Bone marrow (tissue), 2 donors: ENCODE measurements around the gene MTA3.
"Not testable (repeated sequence)": the region's sequence is repeated elsewhere in the genome, so short reads cannot be mapped to it uniquely, and the experiment has no call there.

Experiments
- DNase-seq, 2 donors: peaks; one replicate each; lab custom pipeline; 2025; lab: John Stamatoyannopoulos, UW

The MTA3 gene

GRCh38 chr2:42567806-42568400 lies 529 bp upstream of the MTA3 start:
- DNase-seq, result no peak

- no peak for DNase-seq
Measured at GRCh38 chr2:42569116-42569711, 782 bp downstream of the MTA3 start.

GRCh38 chr2:42569883-42570282 lies 1.5 kb downstream of the MTA3 start:
- no peak for DNase-seq

GRCh38 chr2:42572297-42573081 lies 4.1 kb downstream of the MTA3 start:
- DNase-seq, result no peak

GRCh38 chr2:42573256-42573655 lies 4.8 kb downstream of the MTA3 start:
- DNase-seq, result no peak

- DNase-seq, result no peak
Measured at GRCh38 chr2:42575458-42576064, 7.1 kb downstream of the MTA3 start.

GRCh38 chr2:42578621-42579020 lies 10.2 kb downstream of the MTA3 start:
- no peak for DNase-seq

GRCh38 chr2:42581257-42581656 lies 12.8 kb downstream of the MTA3 start:
- DNase-seq, result no peak

GRCh38 chr2:42584628-42585027 lies 16.2 kb downstream of the MTA3 start:
- not testable (repeated sequence) for DNase-seq

- DNase-seq, result no peak
Measured at GRCh38 chr2:42585779-42586178, 17.3 kb downstream of the MTA3 start.

GRCh38 chr2:42587526-42588117 lies 19.2 kb downstream of the MTA3 start:
- no peak for DNase-seq

GRCh38 chr2:42588121-42588520 lies 19.7 kb downstream of the MTA3 start:
- no peak for DNase-seq

GRCh38 chr2:42590176-42590575 lies 21.7 kb downstream of the MTA3 start:
- DNase-seq, result no peak

GRCh38 chr2:42593282-42593681 lies 24.9 kb downstream of the MTA3 start:
- no peak for DNase-seq

- DNase-seq, result no peak
Measured at GRCh38 chr2:42598656-42599055, 30.2 kb downstream of the MTA3 start.

GRCh38 chr2:42601076-42601475 lies 32.6 kb downstream of the MTA3 start:
- no peak for DNase-seq

GRCh38 chr2:42602218-42602875 lies 33.9 kb downstream of the MTA3 start:
- DNase-seq, result no peak

GRCh38 chr2:42602876-42603219 lies 34.4 kb downstream of the MTA3 start:
- DNase-seq, result no peak

- DNase-seq, result not testable (repeated sequence)
Measured at GRCh38 chr2:42604341-42604867, 36.0 kb downstream of the MTA3 start.

- DNase-seq, result not testable (repeated sequence)
Measured at GRCh38 chr2:42606166-42606565, 37.7 kb downstream of the MTA3 start.

GRCh38 chr2:42607101-42607637 lies 38.7 kb downstream of the MTA3 start:
- DNase-seq, result no peak
